ENCODE data around the gene BHMT.
"Not testable (repeated sequence)": the region's sequence is repeated elsewhere in the genome, so short reads cannot be mapped to it uniquely, and the experiment has no call there.

BHMT gene

DNA sequence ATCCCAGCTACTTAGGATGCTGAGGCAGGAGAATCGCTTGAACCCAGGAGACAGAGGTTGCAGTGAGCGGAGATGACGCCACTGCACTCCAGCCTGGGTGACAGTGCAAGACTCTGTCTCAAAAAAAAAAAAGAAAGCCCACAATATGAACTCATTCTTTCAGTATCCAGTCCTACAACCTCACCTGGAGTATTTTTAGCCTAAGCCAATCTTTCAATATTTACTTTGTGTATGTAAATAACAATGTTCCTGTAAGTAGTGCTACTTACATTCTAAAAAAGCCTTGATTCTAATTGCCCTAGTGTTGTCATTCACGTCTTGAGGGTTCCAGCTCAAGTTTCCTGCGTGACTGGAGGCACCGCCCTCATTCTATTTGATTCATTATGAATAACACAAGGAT, 62.0 kb downstream of the BHMT start:
- no peak for DNase-seq

- DNase-seq: not testable (repeated sequence)
Measured at GRCh38 chr5:79180449-79180848, 68.8 kb downstream of the BHMT start.

- DNase-seq: peak; percentile 72
Measured at GRCh38 chr5:79181419-79182022, 69.9 kb downstream of the BHMT start.

Measured in MV-4-11 (cell line).